ENCODE measurements around the gene C1D.
"Not testable (repeated sequence)": the region's sequence is repeated elsewhere in the genome, so short reads cannot be mapped to it uniquely, and the experiment has no call there.

The C1D gene

GRCh38 chr2:68093634-68094033 lies 30.8 kb upstream of the C1D start:
- no peak overlapping the region for H3K27ac ChIP-seq (ENCODE audit: low read depth, low read length)
- no peaks in the 10 kb centered on the region for H3K4me1 ChIP-seq (ENCODE audit: control insufficient read depth, insufficient read depth, low read length)
- no peaks in the 10 kb centered on the region for H3K27me3 ChIP-seq (ENCODE audit: control insufficient read depth, insufficient read depth, low read length)
- H3K9ac ChIP-seq (ENCODE audit: low read depth, low read length) = no peak overlapping the region
- no peak overlapping the region for H3K4me3 ChIP-seq (ENCODE audit: low read depth, low read length)
- H3K9me3 ChIP-seq (ENCODE audit: control insufficient read depth, insufficient read depth, low read length) = no peaks in the 10 kb centered on the region
- H3K36me3 ChIP-seq (ENCODE audit: control insufficient read depth, insufficient read depth, low read length) = no peaks in the 10 kb centered on the region

GRCh38 chr2:68091439-68092034 lies 28.7 kb upstream of the C1D start:
- Histone ChIP-seq H3K4me1 (ENCODE audit: control insufficient read depth, insufficient read depth, low read length) (peaks cover 12% of the 10 kb centered on the region), H3K27ac (ENCODE audit: low read depth, low read length) (no peak overlapping the region), H3K9me3 (ENCODE audit: control insufficient read depth, insufficient read depth, low read length) (no peaks in the 10 kb centered on the region), H3K4me3 (ENCODE audit: low read depth, low read length) (no peak overlapping the region), H3K27me3 (ENCODE audit: control insufficient read depth, insufficient read depth, low read length) (no peaks in the 10 kb centered on the region), H3K36me3 (ENCODE audit: control insufficient read depth, insufficient read depth, low read length) (no peaks in the 10 kb centered on the region), H3K9ac (ENCODE audit: low read depth, low read length) (no peak overlapping the region)

GRCh38 chr2:68089961-68090360 lies 27.2 kb upstream of the C1D start:
- Histone ChIP-seq H3K4me1 (ENCODE audit: control insufficient read depth, insufficient read depth, low read length) (peaks cover 12% of the 10 kb centered on the region), H3K4me3 (ENCODE audit: low read depth, low read length) (no peak overlapping the region), H3K9ac (ENCODE audit: low read depth, low read length) (no peak overlapping the region)

GRCh38 chr2:68088940-68089339 lies 26.1 kb upstream of the C1D start:
- Histone ChIP-seq H3K27ac (ENCODE audit: low read depth, low read length) (no peak overlapping the region), H3K4me3 (ENCODE audit: low read depth, low read length) (no peak overlapping the region), H3K9me3 (ENCODE audit: control insufficient read depth, insufficient read depth, low read length) (no peaks in the 10 kb centered on the region), H3K9ac (ENCODE audit: low read depth, low read length) (no peak overlapping the region), H3K36me3 (ENCODE audit: control insufficient read depth, insufficient read depth, low read length) (no peaks in the 10 kb centered on the region), H3K4me1 (ENCODE audit: control insufficient read depth, insufficient read depth, low read length) (peaks cover 12% of the 10 kb centered on the region), H3K27me3 (ENCODE audit: control insufficient read depth, insufficient read depth, low read length) (no peaks in the 10 kb centered on the region)

More at GRCh38 chr2:68089961-68090360, 27.2 kb upstream of the C1D start:
- H3K27ac ChIP-seq (ENCODE audit: low read depth, low read length) = no peak overlapping the region
- H3K9me3 ChIP-seq (ENCODE audit: control insufficient read depth, insufficient read depth, low read length) = no peaks in the 10 kb centered on the region
- H3K27me3 ChIP-seq (ENCODE audit: control insufficient read depth, insufficient read depth, low read length) = no peaks in the 10 kb centered on the region
- H3K36me3 ChIP-seq (ENCODE audit: control insufficient read depth, insufficient read depth, low read length) = no peaks in the 10 kb centered on the region

GRCh38 chr2:68086166-68086565 lies 23.4 kb upstream of the C1D start:
- no peak overlapping the region for H3K9ac ChIP-seq (ENCODE audit: low read depth, low read length)
- H3K4me1 ChIP-seq (ENCODE audit: control insufficient read depth, insufficient read depth, low read length) = peaks cover 12% of the 10 kb centered on the region
- no peaks in the 10 kb centered on the region for H3K27me3 ChIP-seq (ENCODE audit: control insufficient read depth, insufficient read depth, low read length)
- H3K4me3 ChIP-seq (ENCODE audit: low read depth, low read length) = no peak overlapping the region
- no peaks in the 10 kb centered on the region for H3K9me3 ChIP-seq (ENCODE audit: control insufficient read depth, insufficient read depth, low read length)
- H3K36me3 ChIP-seq (ENCODE audit: control insufficient read depth, insufficient read depth, low read length) = no peaks in the 10 kb centered on the region
- H3K27ac ChIP-seq (ENCODE audit: low read depth, low read length) = no peak overlapping the region

- H3K27ac ChIP-seq (ENCODE audit: low read depth, low read length) = no peak overlapping the region
- H3K27me3 ChIP-seq (ENCODE audit: control insufficient read depth, insufficient read depth, low read length) = no peaks in the 10 kb centered on the region
- no peak overlapping the region for H3K4me3 ChIP-seq (ENCODE audit: low read depth, low read length)
- H3K9ac ChIP-seq (ENCODE audit: low read depth, low read length) = no peak overlapping the region
- no peaks in the 10 kb centered on the region for H3K9me3 ChIP-seq (ENCODE audit: control insufficient read depth, insufficient read depth, low read length)
- H3K4me1 ChIP-seq (ENCODE audit: control insufficient read depth, insufficient read depth, low read length) = peaks cover 10% of the 10 kb centered on the region
- no peaks in the 10 kb centered on the region for H3K36me3 ChIP-seq (ENCODE audit: control insufficient read depth, insufficient read depth, low read length)
These were observed 20.5 kb upstream of the C1D start for GRCh38 chr2:68083346-68083745.

GRCh38 chr2:68074050-68074449 lies 11.2 kb upstream of the C1D start:
- no peaks in the 10 kb centered on the region for H3K9me3 ChIP-seq (ENCODE audit: control insufficient read depth, insufficient read depth, low read length)
- no peak overlapping the region for H3K9ac ChIP-seq (ENCODE audit: low read depth, low read length)
- no peaks in the 10 kb centered on the region for H3K36me3 ChIP-seq (ENCODE audit: control insufficient read depth, insufficient read depth, low read length)
- H3K4me3 ChIP-seq (ENCODE audit: low read depth, low read length) = no peak overlapping the region
- H3K27ac ChIP-seq (ENCODE audit: low read depth, low read length) = no peak overlapping the region
- no peaks in the 10 kb centered on the region; the same call in 1 of the 2 replicates for H3K27me3 ChIP-seq (ENCODE audit: control insufficient read depth, insufficient read depth, low read length)
- H3K4me1 ChIP-seq (ENCODE audit: control insufficient read depth, insufficient read depth, low read length) = no peaks in the 10 kb centered on the region

GRCh38 chr2:68063797-68064646 lies 1.2 kb upstream of the C1D start:
- peak overlapping the region; percentile 60 for H3K27ac ChIP-seq (ENCODE audit: low read depth, low read length)
- peak overlapping the region; percentile 96 for H3K4me3 ChIP-seq (ENCODE audit: low read depth, low read length)
- H3K27me3 ChIP-seq (ENCODE audit: control insufficient read depth, insufficient read depth, low read length) = not testable (repeated sequence)

GRCh38 chr2:68060652-68061051 lies 2.2 kb downstream of the C1D start:
- no peaks in the 10 kb centered on the region for H3K36me3 ChIP-seq (ENCODE audit: control insufficient read depth, insufficient read depth, low read length)
- H3K4me3 ChIP-seq (ENCODE audit: low read depth, low read length) = no peak overlapping the region
- no peak overlapping the region for H3K9ac ChIP-seq (ENCODE audit: low read depth, low read length)
- no peaks in the 10 kb centered on the region for H3K27me3 ChIP-seq (ENCODE audit: control insufficient read depth, insufficient read depth, low read length)
- no peaks in the 10 kb centered on the region for H3K9me3 ChIP-seq (ENCODE audit: control insufficient read depth, insufficient read depth, low read length)
- no peak overlapping the region for H3K27ac ChIP-seq (ENCODE audit: low read depth, low read length)
- H3K4me1 ChIP-seq (ENCODE audit: control insufficient read depth, insufficient read depth, low read length) = peaks cover 13% of the 10 kb centered on the region

More at GRCh38 chr2:68063797-68064646, 1.2 kb upstream of the C1D start:
- not testable (repeated sequence) for H3K36me3 ChIP-seq (ENCODE audit: control insufficient read depth, insufficient read depth, low read length); H3K9me3 ChIP-seq (ENCODE audit: control insufficient read depth, insufficient read depth, low read length)
- Histone ChIP-seq H3K4me1 (ENCODE audit: control insufficient read depth, insufficient read depth, low read length) (peaks cover 13% of the 10 kb centered on the region), H3K9ac (ENCODE audit: low read depth, low read length) (peak overlapping the region; percentile 93; the same call in 1 of the 2 replicates)

GRCh38 chr2:68059784-68060525 lies 2.8 kb downstream of the C1D start:
- Histone ChIP-seq H3K9me3 (ENCODE audit: control insufficient read depth, insufficient read depth, low read length) (no peaks in the 10 kb centered on the region), H3K27me3 (ENCODE audit: control insufficient read depth, insufficient read depth, low read length) (no peaks in the 10 kb centered on the region), H3K9ac (ENCODE audit: low read depth, low read length) (no peak overlapping the region), H3K27ac (ENCODE audit: low read depth, low read length) (no peak overlapping the region), H3K36me3 (ENCODE audit: control insufficient read depth, insufficient read depth, low read length) (no peaks in the 10 kb centered on the region), H3K4me1 (ENCODE audit: control insufficient read depth, insufficient read depth, low read length) (peaks cover 13% of the 10 kb centered on the region), H3K4me3 (ENCODE audit: low read depth, low read length) (no peak overlapping the region)

Data from HUES48 (cell line).